ENCODE measurements around the gene LRRC8D.

Gene LRRC8D

GRCh38 chr1:89807983-89808382, 12.8 kb upstream of the LRRC8D start:
- no peak for DNase-seq (ENCODE audit: low spot score)

- DNase-seq (ENCODE audit: low spot score): peak; percentile 40
Observed at GRCh38 chr1:89808441-89809117, 12.3 kb upstream of the LRRC8D start.

GRCh38 chr1:89809556-89809955, 11.3 kb upstream of the LRRC8D start:
- peak; percentile 32 for DNase-seq (ENCODE audit: low spot score)

- no peak for DNase-seq (ENCODE audit: low spot score)
Observed at GRCh38 chr1:89810302-89810701, 10.5 kb upstream of the LRRC8D start.

GRCh38 chr1:89810880-89811279, 10.0 kb upstream of the LRRC8D start:
- no peak for DNase-seq (ENCODE audit: low spot score)

- peak; percentile 28 for DNase-seq (ENCODE audit: low spot score)
Observed at GRCh38 chr1:89812992-89813391, 7.8 kb upstream of the LRRC8D start.

- no peak for DNase-seq (ENCODE audit: low spot score)
Observed at GRCh38 chr1:89815040-89815439, 5.8 kb upstream of the LRRC8D start.

GRCh38 chr1:89815611-89816010, 5.2 kb upstream of the LRRC8D start:
- no peak for DNase-seq (ENCODE audit: low spot score)

- DNase-seq (ENCODE audit: low spot score): no peak
Observed at GRCh38 chr1:89816366-89816765, 4.5 kb upstream of the LRRC8D start.

GRCh38 chr1:89821322-89822108, 683 bp downstream of the LRRC8D start:
- peak; percentile 64 for DNase-seq (ENCODE audit: low spot score)

GRCh38 chr1:89822109-89822962, 1.5 kb downstream of the LRRC8D start:
- DNase-seq (ENCODE audit: low spot score): no peak

- peak; percentile 52 for DNase-seq (ENCODE audit: low spot score)
Observed at GRCh38 chr1:89822999-89823628, 2.3 kb downstream of the LRRC8D start.

GRCh38 chr1:89823679-89824292, 3.0 kb downstream of the LRRC8D start:
- no peak for DNase-seq (ENCODE audit: low spot score)

- DNase-seq (ENCODE audit: low spot score): no peak
Observed at GRCh38 chr1:89826594-89826993, 5.8 kb downstream of the LRRC8D start.

GRCh38 chr1:89827330-89827729, 6.5 kb downstream of the LRRC8D start:
- DNase-seq (ENCODE audit: low spot score): no peak

- no peak for DNase-seq (ENCODE audit: low spot score)
Observed at GRCh38 chr1:89827902-89828301, 7.1 kb downstream of the LRRC8D start.

- DNase-seq (ENCODE audit: low spot score): no peak
Observed at GRCh38 chr1:89829186-89829585, 8.4 kb downstream of the LRRC8D start.

GRCh38 chr1:89831462-89832120, 10.8 kb downstream of the LRRC8D start:
- no peak for DNase-seq (ENCODE audit: low spot score)

GRCh38 chr1:89832496-89833127, 11.8 kb downstream of the LRRC8D start:
- no peak for DNase-seq (ENCODE audit: low spot score)

GRCh38 chr1:89833183-89834082, 12.6 kb downstream of the LRRC8D start:
- no peak for DNase-seq (ENCODE audit: low spot score)
